AG04450 (cell line): ENCODE results near the gene TACC3. TPM values are rescaled to one million over a fixed set of nuclear protein-coding genes. Genes with fewer than 3 reads are reported as not detected.

Experiments used
- CTCF ChIA-PET: fragments of 300-600, 350-600 bp; formaldehyde crosslinking; extraction: SDS; loops from one replicate; lab custom pipeline; 2022; ENCODE audit warnings: antibody characterized with exemption, inconsistent platforms; lab: Charles Lee
- POLR2A ChIA-PET: fragments of 350-600 bp; formaldehyde crosslinking; extraction: SDS; loops from one replicate; lab custom pipeline; 2021; ENCODE audit warnings: antibody characterized with exemption, inconsistent platforms; lab: Yijun Ruan, JAX
- DNase-seq: peaks from one replicate; pipeline ENCODE4 v3.0.0-alpha.2; 2011; ENCODE audit warnings: low read depth, low spot score
- H3K27ac ChIP-seq: one replicate; pipeline ENCODE4 v1.5.1; 2012; ENCODE audit warnings: low read depth, low read length, control low read depth
- H3K27me3 ChIP-seq: one replicate; pipeline ENCODE4 v1.6.0; 2012; ENCODE audit warnings: low read length; ENCODE audit not compliant: control insufficient read depth, insufficient read depth
- H3K4me3 ChIP-seq: 2 replicates; pipeline ENCODE4 v1.5.1; 2011; ENCODE audit warnings: mild to moderate bottlenecking, low read depth, low read length, control low read depth
- H3K9me3 ChIP-seq: 2 replicates; pipeline ENCODE4 v1.5.1; 2012; ENCODE audit warnings: low read length; ENCODE audit not compliant: control insufficient read depth, insufficient read depth
- polyA plus RNA-seq: library from polyadenylated mRNA; depleted of rRNA; stranded (reverse); fragments of >200 nt; gene quantifications from 2 replicates; pipeline ENCODE4 v1.2.3, GENCODE V29; 2011
- TF ChIP-seq, protein P1 (sequence below): IDR thresholded peaks from 2 replicates; pipeline ENCODE4 v1.5.1; 2011; ENCODE audit warnings: low read depth, low read length, control low read depth, inconsistent platforms

The TACC3 gene
- polyA plus RNA-seq, 1 experiment: 8.5 TPM

DNA sequence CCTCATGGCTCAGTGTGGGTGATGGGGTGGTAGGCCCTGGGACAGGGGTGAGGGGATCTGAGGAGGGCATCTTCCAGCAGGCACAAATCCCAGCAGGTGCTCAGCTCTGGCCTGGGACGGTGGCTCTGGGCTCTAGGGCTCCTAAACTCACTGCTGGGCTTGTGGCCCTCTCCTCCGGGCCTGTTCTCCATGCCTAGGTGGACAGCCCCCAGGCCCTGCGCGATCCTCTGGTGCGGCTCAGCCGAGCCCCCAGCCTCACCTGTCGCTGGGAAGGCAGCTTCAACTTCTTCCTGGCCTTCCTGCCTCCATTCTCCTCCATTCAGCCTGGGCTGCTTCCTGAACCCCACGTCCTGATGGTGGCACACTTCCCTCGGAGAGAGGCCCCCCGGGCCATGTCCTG, 52.4 kb downstream of the TACC3 start:
- H3K27ac ChIP-seq: no peak overlapping the region
- no peaks in the 10 kb centered on the region; the same call in 1 of the 2 replicates for H3K9me3 ChIP-seq
- ChIA-PET CTCF (no interaction called here), POLR2A (no interaction called here)
- TF ChIP-seq, protein P1, sequence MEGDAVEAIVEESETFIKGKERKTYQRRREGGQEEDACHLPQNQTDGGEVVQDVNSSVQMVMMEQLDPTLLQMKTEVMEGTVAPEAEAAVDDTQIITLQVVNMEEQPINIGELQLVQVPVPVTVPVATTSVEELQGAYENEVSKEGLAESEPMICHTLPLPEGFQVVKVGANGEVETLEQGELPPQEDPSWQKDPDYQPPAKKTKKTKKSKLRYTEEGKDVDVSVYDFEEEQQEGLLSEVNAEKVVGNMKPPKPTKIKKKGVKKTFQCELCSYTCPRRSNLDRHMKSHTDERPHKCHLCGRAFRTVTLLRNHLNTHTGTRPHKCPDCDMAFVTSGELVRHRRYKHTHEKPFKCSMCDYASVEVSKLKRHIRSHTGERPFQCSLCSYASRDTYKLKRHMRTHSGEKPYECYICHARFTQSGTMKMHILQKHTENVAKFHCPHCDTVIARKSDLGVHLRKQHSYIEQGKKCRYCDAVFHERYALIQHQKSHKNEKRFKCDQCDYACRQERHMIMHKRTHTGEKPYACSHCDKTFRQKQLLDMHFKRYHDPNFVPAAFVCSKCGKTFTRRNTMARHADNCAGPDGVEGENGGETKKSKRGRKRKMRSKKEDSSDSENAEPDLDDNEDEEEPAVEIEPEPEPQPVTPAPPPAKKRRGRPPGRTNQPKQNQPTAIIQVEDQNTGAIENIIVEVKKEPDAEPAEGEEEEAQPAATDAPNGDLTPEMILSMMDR: no peak
- H3K4me3 ChIP-seq: no peak overlapping the region
- peaks cover 11% of the 10 kb centered on the region for H3K27me3 ChIP-seq
- no peak for DNase-seq

DNA sequence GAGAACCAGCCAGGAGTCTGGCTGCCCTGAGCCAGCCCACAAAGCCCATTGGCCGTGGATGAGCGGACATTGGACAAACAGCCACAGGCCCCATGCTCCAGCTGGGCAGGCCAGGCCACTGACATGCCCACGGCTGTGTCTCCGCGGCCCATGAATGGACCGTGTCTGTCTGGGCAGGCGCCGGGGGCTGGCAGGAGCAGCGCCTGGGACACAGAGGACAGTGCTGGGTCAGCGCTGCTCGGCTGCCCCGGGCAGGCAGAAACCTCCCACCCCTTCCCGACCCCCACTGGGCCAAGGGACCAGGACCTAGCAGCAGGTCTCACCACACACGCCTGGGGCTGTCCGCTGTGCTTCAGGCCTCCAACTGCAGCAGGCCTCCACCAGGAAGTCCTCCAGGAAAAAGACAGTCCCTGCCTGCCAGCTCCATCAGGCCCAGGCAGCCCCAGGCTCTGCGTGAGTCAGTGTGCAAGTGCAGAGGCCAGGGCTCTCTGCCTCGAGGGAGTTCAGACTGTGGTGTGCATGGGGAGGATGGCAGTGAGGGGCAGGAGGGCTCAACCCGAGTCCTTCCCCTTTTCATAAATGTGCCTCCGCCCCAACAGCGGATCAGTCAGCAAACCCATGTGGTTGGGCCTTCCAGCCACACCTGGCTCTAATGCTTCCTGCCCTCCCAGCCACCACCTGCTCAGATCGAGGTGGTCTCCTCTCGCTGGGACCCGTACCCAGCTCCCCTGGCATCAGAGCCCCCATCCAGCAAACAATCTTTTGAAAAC, 54.6 kb downstream of the TACC3 start:
- Histone ChIP-seq H3K9me3 (no peaks in the 10 kb centered on the region; the same call in 1 of the 2 replicates), H3K4me3 (no peak overlapping the region), H3K27me3 (peaks cover 10% of the 10 kb centered on the region), H3K27ac (no peak overlapping the region)
- ChIA-PET CTCF (interaction anchor here (0.9 kb wide), 1 partner anchor 10 kb away, joined by 3 read pairs; no protein-coding TSS in a partner anchor), POLR2A (no interaction called here)
- TF ChIP-seq, protein P1: no peak
- DNase-seq: no peak

DNA sequence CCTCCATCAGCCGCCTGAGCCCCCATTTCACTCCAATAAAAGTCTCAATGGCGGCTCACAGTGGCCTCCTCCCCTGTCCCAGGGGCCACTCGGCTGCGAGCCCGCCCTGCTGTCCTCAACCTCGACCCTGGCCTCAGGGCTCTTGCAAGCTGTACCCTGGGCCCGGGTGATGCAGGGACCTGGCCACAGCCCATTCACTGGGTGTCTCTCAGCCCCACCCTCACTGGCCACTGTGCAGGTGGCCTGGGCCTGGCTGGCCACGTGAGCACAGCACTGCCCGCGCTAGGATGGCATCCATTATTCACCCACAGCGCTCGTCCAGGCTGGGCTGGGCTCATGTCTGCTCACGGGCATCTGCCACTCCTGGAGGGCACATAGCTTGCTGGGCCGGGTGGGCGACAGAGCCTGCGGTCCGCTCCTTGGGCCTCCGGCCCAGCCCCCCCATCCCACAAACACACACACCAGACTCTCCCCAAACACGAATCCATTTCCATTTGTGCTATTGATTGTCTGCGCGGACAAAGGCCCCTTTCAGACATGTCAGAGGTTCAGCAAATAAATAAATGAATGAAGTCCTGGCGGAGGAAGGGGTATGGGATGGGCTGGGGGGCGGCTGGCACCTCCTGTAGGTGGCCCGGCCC, 55.3 kb downstream of the TACC3 start:
- no peak overlapping the region for H3K4me3 ChIP-seq
- no peak overlapping the region for H3K27ac ChIP-seq
- CTCF ChIA-PET: interaction anchor here (1.1 kb wide), 1 partner anchor 31 kb away, joined by 3 read pairs; no protein-coding TSS in a partner anchor
- TF ChIP-seq, protein P1: no peak
- H3K9me3 ChIP-seq: no peaks in the 10 kb centered on the region; the same call in 1 of the 2 replicates
- no peak for DNase-seq
- POLR2A ChIA-PET: no interaction called here
- H3K27me3 ChIP-seq: peaks cover 10% of the 10 kb centered on the region

- ChIA-PET POLR2A (interaction anchor here (0.8 kb wide), 1 partner anchor 30 kb away, joined by 3 read pairs; no protein-coding TSS in a partner anchor), CTCF (interaction anchor here (0.9 to 1.4 kb wide), 5 partner anchors 10 to 133 kb away, joined by 3 to 8 read pairs (median 4); no protein-coding TSS in a partner anchor)
- Histone ChIP-seq H3K9me3 (no peaks in the 10 kb centered on the region; the same call in 1 of the 2 replicates), H3K27me3 (peaks cover 10% of the 10 kb centered on the region), H3K27ac (no peak overlapping the region), H3K4me3 (no peak overlapping the region)
- no peak for DNase-seq
- TF ChIP-seq, protein P1: peak; percentile 17; the same call in 1 of the 2 replicates
Measured at GRCh38 chr4:1777822-1778641, 56.7 kb downstream of the TACC3 start.
